Adrenal gland (tissue), 12 donors: ENCODE data around the gene TRIM38. TPM values are rescaled to one million over a fixed set of nuclear protein-coding genes. Genes with fewer than 3 reads are reported as not detected.
"Not testable (repeated sequence)": the region's sequence is repeated elsewhere in the genome, so short reads cannot be mapped to it uniquely, and the experiment has no call there.

Source experiments
- DNase-seq, 7 donors: peaks; one replicate each; pipeline ENCODE4 v3.0.0-alpha.2; 2019 to 2020
- H3K27ac ChIP-seq, 5 donors: fragments of 200-600 bp; sonication (generic) in 4 of 5; 1 replicate in 3 of 5; 2 replicates in 2 of 5; pipeline versions ENCODE4 v1.5.1 to v1.8.0; 2016 to 2020; ENCODE audit warnings: mild to moderate bottlenecking in 1 of 5
- H3K27me3 ChIP-seq: fragments of 200-600 bp; 2 replicates; pipeline ENCODE4 v1.8.0; 2021
- H3K36me3 ChIP-seq, 2 donors: fragments of 200-600 bp; replicated peaks in 1 of 2; 1 replicate in 1 of 2; 2 replicates in 1 of 2; pipeline versions ENCODE4 v1.5.1 to v1.8.0; 2018 to 2022
- H3K4me1 ChIP-seq, 2 donors: fragments of 200-600 bp; replicated peaks in 1 of 2; 1 replicate in 1 of 2; 2 replicates in 1 of 2; pipeline versions ENCODE4 v1.5.1 to v1.8.0; 2018 to 2021
- H3K4me3 ChIP-seq, 4 donors: fragments of 200-600 bp; sonication (generic) in 3 of 4; one replicate each; pipeline ENCODE4 v1.5.1; 2016 to 2018
- H3K9me3 ChIP-seq, 3 donors: fragments of 200-600 bp; sonication (generic) in 1 of 3; replicated peaks in 1 of 3; 1 replicate in 2 of 3; 2 replicates in 1 of 3; pipeline versions ENCODE4 v1.5.1 to v1.8.0; 2016 to 2021
- CTCF ChIP-seq, 6 experiments: fragments of 450-650 bp in 4 of 6; fragments of 200-600 bp in 2 of 6; sonication (generic) in 1 of 6; IDR thresholded peaks; 1 replicate in 5 of 6; 2 replicates in 1 of 6; pipeline versions ENCODE4 v1.5.1 to v1.8.0; 2016 to 2021; ENCODE audit warnings: antibody characterized with exemption in 6 of 6, mild to moderate bottlenecking in 2 of 6, moderate library complexity in 1 of 6
- POLR2A ChIP-seq, 2 donors: fragments of 450-650 bp; IDR thresholded peaks; one replicate each; pipeline ENCODE4 v1.6.1; 2017; ENCODE audit warnings: antibody characterized with exemption in 2 of 2, mild to moderate bottlenecking in 2 of 2, moderate library complexity in 1 of 2
- WGBS, 4 donors: extraction: QIAGEN DNeasy Blood & Tissue Kit in 2 of 4; methylation state at CpG; one replicate each; pipeline versions ENCODE4 v1.1.5 to v1.1.7; 2013 to 2017; 5-methylcytosine and 5-hydroxymethylcytosine counted together
- intact Hi-C, 2 donors: fragments of 100-400 bp; cut with DNase I; formaldehyde crosslinking; loops; one replicate each; pipeline versions ENCODE4 v1.14.1 to v1.15.0; 2022 to 2023
- polyA plus RNA-seq, 3 donors: library from polyadenylated mRNA; stranded (reverse); fragments of 200-250 nt in 2 of 3; fragments of 350-450 nt in 1 of 3; fragmentation: Illumina TruSeq in 1 of 3; extraction: RNeasy Lipid Tissue Mini Kit (QIAGEN cat#74804) in 1 of 3; gene quantifications; one replicate each; pipeline ENCODE4 v1.2.3, GENCODE V29; 2013 to 2014
- total RNA-seq, 9 donors: library from RNA; depleted of rRNA in 4 of 9; stranded (reverse); fragments of >200 nt in 4 of 9; fragments of 120-200 nt in 1 of 9; fragmentation: NEBNext Ultra II Directional in 1 of 9; extraction: Animal tissue kit (Norgen Biotek cat#: 25700) in 1 of 9; gene quantifications; one replicate each; pipeline versions ENCODE4 v1.1.0 to v1.2.4, GENCODE V29; 2013 to 2023
- donor health status: healthy with polysubstance abuse.
- donor health status: Bipolar disorder and iron deficiency.
- donor health status: DM: yes; HTN: yes; CAD: no.
- donor health status: DM: no; HTN: no; CAD: no.
- donor health status: DM: no; HTN: no; CAD: no.
- donor health status: DM: yes; HTN: yes; CAD: no.

Gene TRIM38
- total and polyA plus RNA-seq, 12 donors: 5.7 to 15.6 (median 9.8) TPM

GRCh38 chr6:25942561-25943147, 19.9 kb upstream of the TRIM38 start:
- no peak overlapping the region for H3K27ac ChIP-seq
- H3K36me3 ChIP-seq: no peaks in the 10 kb centered on the region
- DNase-seq: no peak
- H3K4me1 ChIP-seq: no peaks in the 10 kb centered on the region
- 38 to 40% (median 39%) methylated on average over 3 of the region's 3 CpGs for WGBS, 4 donors
- intact Hi-C loops: no loop called here
- TF ChIP-seq POLR2A (IDR thresholded peaks at IDR 0.05): no peak
- TF ChIP-seq CTCF (IDR thresholded peaks at IDR 0.05): peak in 3 of 6 experiments; percentile 35 to 43 (median 37)
- no peak overlapping the region for H3K4me3 ChIP-seq
- H3K9me3 ChIP-seq: no peaks in the 10 kb centered on the region
- H3K27me3 ChIP-seq: no peaks in the 10 kb centered on the region

GRCh38 chr6:25943887-25944286, 18.7 kb upstream of the TRIM38 start:
- DNase-seq: no peak
- intact Hi-C loops: no loop called here
- TF ChIP-seq CTCF (IDR thresholded peaks at IDR 0.05): no peak
- TF ChIP-seq POLR2A (IDR thresholded peaks at IDR 0.05): no peak
- Histone ChIP-seq H3K4me1 (no peaks in the 10 kb centered on the region), H3K4me3 (no peak overlapping the region), H3K9me3 (no peaks in the 10 kb centered on the region), H3K27ac (no peak overlapping the region), H3K27me3 (no peaks in the 10 kb centered on the region), H3K36me3 (no peaks in the 10 kb centered on the region)
- WGBS, 4 donors: 66 to 91% (median 74%) methylated on average over 1 of the region's 1 CpG

GRCh38 chr6:25944688-25945574, 17.7 kb upstream of the TRIM38 start:
- WGBS, 4 donors: 52 to 58% (median 58%) methylated on average over 8 of the region's 8 CpGs
- no peak for TF ChIP-seq POLR2A (IDR thresholded peaks at IDR 0.05)
- TF ChIP-seq CTCF (IDR thresholded peaks at IDR 0.05): no peak
- no peak for DNase-seq
- Histone ChIP-seq H3K27me3 (no peaks in the 10 kb centered on the region), H3K36me3 (no peaks in the 10 kb centered on the region), H3K27ac (no peak overlapping the region), H3K9me3 (no peaks in the 10 kb centered on the region), H3K4me3 (no peak overlapping the region), H3K4me1 (no peaks in the 10 kb centered on the region)
- intact Hi-C loops: no loop called here

GRCh38 chr6:25945738-25946137, 16.9 kb upstream of the TRIM38 start:
- H3K4me3 ChIP-seq, H3K27me3 ChIP-seq, H3K36me3 ChIP-seq, H3K27ac ChIP-seq, intact Hi-C loops, DNase-seq, H3K9me3 ChIP-seq, H3K4me1 ChIP-seq: not testable (repeated sequence)
- WGBS, 4 donors: 71 to 86% (median 75%) methylated on average over 3 of the region's 3 CpGs
